Endothelial cell of umbilical vein (primary cell): ENCODE measurements around the gene VAPB. TPM values are rescaled to one million over a fixed set of nuclear protein-coding genes. Genes with fewer than 3 reads are reported as not detected.

ENCODE experiments used
- BruUV-seq: library from RNA; stranded (reverse); fragments of 400-500 nt; replicated peaks from 2 replicates; lab custom pipeline; 2021; lab: Mats Ljungman, UMichigan
- CTCF ChIA-PET: fragments of 300-600, 350-600 bp; sonication (Branson Sonifier 250); formaldehyde crosslinking; loops from one replicate; lab custom pipeline; 2021; ENCODE audit warnings: antibody characterized with exemption, inconsistent platforms; lab: Charles Lee
- POLR2A ChIA-PET: fragments of 300-600, 350-600 bp; sonication (Branson Sonifier 250); formaldehyde crosslinking; loops from one replicate; lab custom pipeline; 2021; ENCODE audit warnings: antibody characterized with exemption, inconsistent platforms; lab: Charles Lee
- DNase-seq: peaks from one replicate; pipeline ENCODE4 v3.0.0-alpha.2; 2011; ENCODE audit warnings: low read depth, low spot score
- FAIRE-seq: peaks from 2 replicates; lab custom pipeline; 2011; peaks lifted over from hg19 to GRCh38; lab: Jason Lieb, UNC
- H2AFZ ChIP-seq: 2 replicates; pipeline ENCODE4 v1.6.0; 2012; ENCODE audit warnings: low read depth, low read length, control low read depth, inconsistent platforms
- H3K27ac ChIP-seq: 2 replicates; pipeline ENCODE4 v1.5.1; 2011; ENCODE audit warnings: low read depth, mild to moderate bottlenecking, control low read depth, low read length, moderate library complexity; ENCODE audit not compliant: insufficient read depth
- H3K27me3 ChIP-seq, 2 experiments: 2 replicates each; pipeline versions ENCODE4 v1.6.0 to v1.6.1; 2011; ENCODE audit warnings: low read length in 2 of 2, mixed read lengths in 1 of 2; ENCODE audit not compliant: control insufficient read depth in 2 of 2, insufficient read depth in 2 of 2
- H3K36me3 ChIP-seq, 2 experiments: 2 replicates in 1 of 2; 3 replicates in 1 of 2; pipeline ENCODE4 v1.5.1; 2011; ENCODE audit warnings: low read length in 2 of 2, mild to moderate bottlenecking in 1 of 2, moderate library complexity in 1 of 2; ENCODE audit not compliant: control insufficient read depth in 2 of 2, insufficient read depth in 2 of 2; ENCODE audit errors: extremely low read depth in 1 of 2
- H3K4me1 ChIP-seq: 3 replicates; pipeline ENCODE4 v1.5.1; 2011; ENCODE audit warnings: mild to moderate bottlenecking, low read length; ENCODE audit not compliant: control insufficient read depth, insufficient read depth; ENCODE audit errors: extremely low read depth
- H3K4me2 ChIP-seq: 2 replicates; pipeline ENCODE4 v1.6.1; 2011; ENCODE audit warnings: low read length, control low read depth, mixed read lengths; ENCODE audit not compliant: insufficient read depth
- H3K4me3 ChIP-seq, 3 experiments: fragments of 200-600 bp in 1 of 3; sonication (generic), shearing (Covaris generic) in 1 of 3; replicated peaks in 1 of 3; 2 replicates each; pipeline ENCODE4 v1.5.1; 2011 to 2016; ENCODE audit warnings: control low read depth in 3 of 3, low read length in 3 of 3, mild to moderate bottlenecking in 2 of 3, inconsistent platforms in 1 of 3, low read depth in 1 of 3, moderate library complexity in 1 of 3; ENCODE audit not compliant: insufficient read depth in 1 of 3
- H3K79me2 ChIP-seq: 2 replicates; pipeline ENCODE4 v1.6.0; 2012; ENCODE audit warnings: low read length, inconsistent platforms; ENCODE audit not compliant: control insufficient read depth, insufficient read depth
- H3K9ac ChIP-seq: replicated peaks from 2 replicates; pipeline ENCODE3; 2011; ENCODE audit warnings: low read length, control low read depth; ENCODE audit not compliant: insufficient read depth; ENCODE audit errors: extremely low read depth
- H3K9me1 ChIP-seq: replicated peaks from 3 replicates; pipeline ENCODE4 v1.6.0; 2011; ENCODE audit warnings: mild to moderate bottlenecking, low read length; ENCODE audit not compliant: control insufficient read depth, insufficient read depth; ENCODE audit errors: extremely low read depth
- H3K9me3 ChIP-seq: replicated peaks from 2 replicates; pipeline ENCODE4 v1.5.1; 2012; ENCODE audit warnings: low read length, inconsistent platforms; ENCODE audit not compliant: control insufficient read depth, insufficient read depth
- H4K20me1 ChIP-seq: replicated peaks from 2 replicates; pipeline ENCODE3; 2011; ENCODE audit warnings: mild to moderate bottlenecking, low read length; ENCODE audit not compliant: control insufficient read depth, insufficient read depth; ENCODE audit errors: extremely low read depth
- CTCF ChIP-seq, 2 donors: IDR thresholded peaks; 1 replicate in 1 of 2; 2 replicates in 1 of 2; pipeline ENCODE4 v1.5.1; 2011; ENCODE audit warnings: low read length in 2 of 2, mild to moderate bottlenecking in 2 of 2, moderate library complexity in 2 of 2, control low read depth in 1 of 2, inconsistent platforms in 1 of 2, low read depth in 1 of 2; ENCODE audit not compliant: insufficient read depth in 1 of 2; ENCODE audit errors: extremely low read depth in 1 of 2
- EZH2 ChIP-seq: IDR thresholded peaks from 2 replicates; pipeline ENCODE4 v1.6.1; 2012; ENCODE audit warnings: borderline replicate concordance, low read depth, mild to moderate bottlenecking, moderate library complexity, low read length, inconsistent platforms; ENCODE audit not compliant: severe bottlenecking
- FOS ChIP-seq: IDR thresholded peaks from 2 replicates; pipeline ENCODE4 v1.6.1; 2011; ENCODE audit warnings: mild to moderate bottlenecking, low read length, moderate library complexity, borderline replicate concordance; ENCODE audit not compliant: insufficient read depth
- GATA2 ChIP-seq: IDR thresholded peaks from 2 replicates; pipeline ENCODE4 v1.7.0; 2011; ENCODE audit warnings: low read depth, mild to moderate bottlenecking, moderate library complexity, mixed read lengths, low read length; ENCODE audit not compliant: insufficient read length, insufficient read depth
- JUN ChIP-seq: IDR thresholded peaks from 2 replicates; pipeline ENCODE4 v1.6.1; 2011; ENCODE audit warnings: borderline replicate concordance, low read depth; ENCODE audit not compliant: insufficient read length, insufficient read depth
- MYC ChIP-seq: IDR thresholded peaks from one replicate; pipeline ENCODE4 v1.6.1; 2011; ENCODE audit warnings: mild to moderate bottlenecking, low read depth, low read length
- POLR2A ChIP-seq: IDR thresholded peaks from 2 replicates; pipeline ENCODE4 v1.6.1; 2012; ENCODE audit warnings: low read depth, mild to moderate bottlenecking, control low read depth, low read length
- POLR2AphosphoS5 ChIP-seq: IDR thresholded peaks from 2 replicates; pipeline ENCODE4 v1.6.1; 2012; ENCODE audit warnings: low read depth, mild to moderate bottlenecking, control low read depth, low read length, moderate library complexity; ENCODE audit not compliant: insufficient read depth
- dilution Hi-C: fragments of 300-500 bp; cut with MboI; formaldehyde crosslinking; loops from one replicate; pipeline ENCODE4 v1.15.0; 2019; ENCODE audit warnings: low sequenced_read_pairs; ENCODE audit not compliant: extremely low pct_ligation_motif_present
- intact Hi-C: fragments of 100-400 bp; cut with micrococcal nuclease; formaldehyde crosslinking; loops from one replicate; pipeline ENCODE4 v1.10.0; 2022
- polyA plus RNA-seq, 4 experiments: library from polyadenylated mRNA; depleted of rRNA in 3 of 4; stranded (reverse) in 3 of 4; unstranded in 1 of 4; fragments of >200 nt; gene quantifications; 2 replicates each; pipeline versions ENCODE4 v1.2.1 to v1.2.3, GENCODE V29; 2011 to 2012; ENCODE audit warnings: missing spikeins in 1 of 4
- total RNA-seq: library from RNA; stranded (reverse); gene quantifications from 2 replicates; pipeline ENCODE4 v1.2.3, GENCODE V29; 2021
- TF ChIP-seq, protein P1 (sequence below): IDR thresholded peaks from 2 replicates; pipeline ENCODE4 v1.6.1; 2011; ENCODE audit not compliant: insufficient read depth, insufficient read length

The VAPB gene
- total and polyA plus RNA-seq, 2 donors (not counting 3 experiments of a cell fraction or from before 2014, with no cell fraction given) = 17.9 to 48.9 TPM

GRCh38 chr20:58359441-58359840 is 29.6 kb upstream of the VAPB start:
- Histone ChIP-seq H3K36me3 (peaks cover 10 to 15% of the 10 kb centered on the region in 2 experiments), H3K9ac (no peak overlapping the region), H3K4me3 (no peak overlapping the region), H3K27me3 (no peaks in the 10 kb centered on the region), H3K9me1 (peaks cover 4% of the 10 kb centered on the region), H3K4me1 (peaks cover 7% of the 10 kb centered on the region), H2AFZ (no peak overlapping the region), H4K20me1 (no peaks in the 10 kb centered on the region), H3K9me3 (no peaks in the 10 kb centered on the region), H3K4me2 (no peak overlapping the region), H3K79me2 (no peaks in the 10 kb centered on the region), H3K27ac (no peak overlapping the region)
- intact Hi-C loops = no loop called here
- DNase-seq = no peak
- POLR2A ChIA-PET = interaction anchor here (0.5 to 0.6 kb wide), 2 partner anchors 22 to 554 kb away, joined by 3 read pairs; no protein-coding TSS in a partner anchor
- BruUV-seq = no TSS peak
- dilution Hi-C loops = no loop called here
- CTCF ChIA-PET = interaction anchor here (0.7 to 2.3 kb wide), 3 partner anchors 11 to 18 kb away, joined by 3 to 8 read pairs (median 3); no protein-coding TSS in a partner anchor
- TF ChIP-seq MYC (no peak), POLR2A (no peak), CTCF (IDR thresholded peaks at IDR 0.05; ENCODE audit: extremely low read depth in 1 of 2, insufficient read depth in 1 of 2, low read depth in 1 of 2, low read length in 2 of 2) (no peak), POLR2AphosphoS5 (no peak), JUN (no peak), GATA2 (no peak), FOS (no peak), EZH2 (no peak)
- TF ChIP-seq, protein P1, sequence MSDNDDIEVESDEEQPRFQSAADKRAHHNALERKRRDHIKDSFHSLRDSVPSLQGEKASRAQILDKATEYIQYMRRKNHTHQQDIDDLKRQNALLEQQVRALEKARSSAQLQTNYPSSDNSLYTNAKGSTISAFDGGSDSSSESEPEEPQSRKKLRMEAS = no peak
- no peak for FAIRE-seq
